Kidney capillary endothelial cell (primary cell): ENCODE measurements around the gene VSTM2B.

ENCODE experiments used
- DNase-seq: peaks from one replicate; pipeline ENCODE4 v3.0.0-alpha.2; 2018; ENCODE audit warnings: low spot score

Gene VSTM2B

DNA sequence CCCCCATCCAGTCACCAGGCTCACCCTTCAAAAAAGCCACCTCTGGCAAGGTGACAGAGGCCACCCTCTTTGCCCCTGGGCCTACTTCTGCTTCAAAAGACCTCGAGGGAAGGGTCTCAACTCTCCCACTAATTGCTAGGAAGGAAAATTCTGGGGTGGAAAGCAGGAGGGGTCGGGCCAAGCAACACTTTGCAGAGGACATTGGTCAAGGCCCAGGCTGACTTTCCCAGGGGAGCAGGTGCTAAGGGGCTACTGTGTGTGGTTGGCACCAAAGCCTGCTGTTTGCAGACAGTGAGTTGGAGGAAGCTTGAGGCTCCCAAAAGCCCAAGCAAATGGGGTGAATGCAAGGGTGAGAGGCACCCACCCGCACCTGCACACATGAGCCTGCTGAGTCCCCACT is 28.6 kb upstream of the VSTM2B start:
- DNase-seq: no peak

DNA sequence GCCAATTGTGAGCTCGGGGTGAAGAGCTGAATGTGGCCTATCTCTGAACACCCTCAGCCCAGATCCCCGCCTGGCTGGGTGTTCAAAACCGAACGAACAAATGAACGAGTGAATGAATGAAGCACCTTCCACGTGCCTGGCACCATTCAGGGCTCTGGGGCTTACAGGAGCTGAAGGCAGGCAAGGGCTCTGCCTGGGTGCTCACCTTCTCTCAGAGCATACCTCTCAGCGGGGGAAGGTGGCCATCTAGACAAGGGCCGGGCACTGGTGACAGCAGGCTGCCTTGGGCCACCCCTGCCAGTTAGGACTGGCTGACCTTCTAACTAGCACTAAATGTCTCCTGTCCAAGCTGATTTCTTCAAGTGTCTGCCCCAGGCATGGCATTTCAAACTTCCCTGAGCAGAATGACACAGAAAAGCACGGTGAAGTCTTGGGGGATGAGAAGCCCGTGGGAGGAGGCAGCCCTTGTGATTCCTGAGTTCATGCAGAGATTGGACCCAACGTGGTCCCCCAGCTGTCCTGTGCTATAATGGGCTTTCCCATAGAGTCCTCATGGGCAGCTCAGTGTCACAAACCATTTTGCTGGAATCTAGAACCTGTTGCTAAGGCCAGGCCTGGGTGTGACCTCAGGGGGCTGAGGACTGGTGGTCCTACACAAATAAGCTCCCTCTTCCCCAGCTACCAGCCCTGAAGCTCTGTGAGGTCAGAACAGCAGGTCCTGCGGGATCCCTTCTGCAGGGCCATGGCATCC is 27.9 kb upstream of the VSTM2B start:
- no peak for DNase-seq

DNA sequence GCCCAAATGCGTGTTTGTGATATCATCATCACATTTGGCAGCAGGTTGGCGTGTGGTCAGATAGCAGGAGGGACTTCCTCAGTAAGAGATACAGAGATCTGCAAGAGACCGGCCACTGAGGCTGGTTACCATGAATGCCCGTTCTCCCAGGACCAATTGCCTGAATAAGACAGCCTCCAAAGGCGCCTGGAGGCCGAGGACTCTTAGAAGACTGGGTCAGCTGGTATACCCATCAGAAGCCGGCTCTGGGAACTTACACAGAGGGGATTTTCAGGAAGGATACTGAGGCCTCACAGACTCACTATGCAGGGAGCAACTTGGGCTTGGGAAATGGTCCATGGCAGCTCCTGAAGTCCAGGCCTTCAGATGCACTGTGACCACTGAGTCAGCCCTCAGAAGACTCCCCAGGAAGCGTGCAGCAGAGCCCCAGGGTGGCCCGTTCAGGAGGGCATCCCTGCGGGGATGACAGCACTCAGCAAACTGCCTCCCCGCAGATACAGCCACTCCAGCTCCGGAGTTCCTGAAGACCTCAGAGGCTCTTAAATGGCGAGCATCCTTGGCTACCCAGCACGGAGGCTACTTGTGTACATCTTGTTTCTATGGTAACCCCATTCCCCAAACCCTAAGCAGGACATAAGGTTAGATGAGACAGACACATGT is 26.4 kb upstream of the VSTM2B start:
- DNase-seq: no peak

DNA sequence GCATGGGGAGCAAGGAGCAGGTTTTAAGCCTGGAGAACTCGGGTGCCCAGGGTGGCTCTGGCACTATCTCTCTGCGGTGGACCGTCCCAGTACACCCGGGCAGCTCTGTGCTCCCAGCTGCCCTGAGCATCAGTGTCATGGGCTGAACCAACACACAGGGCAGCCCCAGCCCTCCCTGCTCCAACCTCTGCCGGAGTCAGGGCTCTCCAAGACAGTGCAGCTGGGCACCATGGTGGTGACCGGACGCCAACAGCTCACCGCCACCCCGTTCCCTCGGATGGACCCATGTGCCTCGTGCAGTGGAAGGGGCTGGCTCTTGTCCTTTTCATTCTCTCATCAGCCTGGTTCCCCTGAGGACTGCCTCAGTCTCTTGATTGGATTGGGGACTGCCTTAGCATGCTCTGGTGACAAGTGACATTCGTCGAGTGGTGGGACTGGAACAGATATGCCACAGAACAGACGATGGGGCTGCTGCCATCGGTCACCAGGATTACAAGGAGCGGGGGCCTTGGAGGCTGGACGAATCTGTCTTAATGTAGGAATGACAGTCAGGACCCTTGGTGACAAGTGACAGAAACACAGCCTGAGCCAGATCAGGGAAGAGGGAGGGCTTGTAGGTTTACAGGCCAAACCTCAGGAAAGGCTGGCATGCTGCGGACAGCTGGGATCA is 25.7 kb upstream of the VSTM2B start:
- DNase-seq: no peak

GRCh38 chr19:29501816-29502580 is 23.8 kb upstream of the VSTM2B start:
- no peak for DNase-seq

- DNase-seq: no peak
Measured at GRCh38 chr19:29502581-29502850, 23.3 kb upstream of the VSTM2B start.

DNA sequence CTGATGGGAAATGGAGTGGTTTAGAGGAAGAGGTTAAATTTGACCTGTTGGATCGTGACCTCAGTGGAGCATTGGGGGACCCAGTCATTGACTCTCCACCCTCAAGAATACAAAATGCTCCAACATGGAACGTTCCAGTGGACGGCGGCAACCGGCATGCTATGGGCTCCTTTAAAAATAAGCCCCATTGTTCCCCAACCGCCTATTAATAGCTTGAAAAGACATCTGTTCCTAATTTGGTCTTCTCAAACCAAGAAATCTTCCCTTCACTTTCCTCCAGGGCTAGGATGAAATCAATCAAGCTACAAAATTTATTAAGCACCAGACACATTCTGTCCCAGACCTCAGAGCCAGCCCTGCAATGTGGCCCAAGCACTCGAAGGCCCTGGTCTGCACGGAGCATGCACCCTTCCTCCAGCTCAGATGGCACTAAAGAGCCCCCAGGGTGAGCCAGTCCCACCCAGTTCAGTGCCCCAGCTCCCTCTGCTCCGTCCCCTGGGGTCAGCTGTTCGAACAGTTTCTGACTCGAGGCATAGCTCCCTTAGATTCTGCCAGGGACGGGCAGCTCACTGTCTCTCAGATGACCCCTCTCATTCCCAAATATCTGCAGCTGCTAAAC is 22.5 kb upstream of the VSTM2B start:
- no peak for DNase-seq

DNA sequence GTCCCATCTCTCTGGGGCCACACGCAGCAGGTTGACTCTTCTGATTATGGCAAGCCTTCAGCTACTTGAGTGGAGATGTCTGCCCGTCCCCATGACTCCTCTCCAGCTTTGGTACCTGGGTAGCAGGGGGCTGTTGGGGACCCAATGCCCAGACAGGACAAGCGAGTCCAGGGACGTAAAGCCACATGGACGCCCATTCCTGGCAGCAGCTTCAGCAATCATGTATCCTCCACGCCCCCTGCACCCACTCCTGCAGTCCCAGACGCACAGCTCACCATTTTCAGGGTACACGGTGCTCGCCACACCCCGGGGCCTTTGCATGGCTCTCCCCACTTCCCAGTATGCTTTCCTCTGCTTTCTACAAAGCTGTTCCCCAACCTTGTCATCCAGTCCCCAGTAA is 22.0 kb upstream of the VSTM2B start:
- DNase-seq: no peak

GRCh38 chr19:29504454-29504853 is 21.3 kb upstream of the VSTM2B start:
- DNase-seq: no peak

GRCh38 chr19:29505097-29505824 is 20.5 kb upstream of the VSTM2B start:
- DNase-seq: no peak

DNA sequence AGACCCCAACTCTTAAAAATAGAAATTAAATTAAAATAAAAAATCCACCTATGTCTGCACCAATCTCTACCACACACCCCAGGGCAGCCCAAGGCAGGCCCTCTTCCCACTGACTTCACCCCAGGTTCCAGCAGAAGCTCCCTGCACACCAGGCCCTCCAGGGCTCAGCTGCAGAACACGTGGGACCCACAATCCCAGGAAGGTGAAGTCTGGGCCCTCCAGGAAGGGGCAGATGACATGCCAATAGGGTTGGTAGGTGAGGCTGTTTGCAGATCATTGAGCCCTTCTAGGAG is 19.2 kb upstream of the VSTM2B start:
- no peak for DNase-seq

GRCh38 chr19:29507081-29507860 is 18.5 kb upstream of the VSTM2B start:
- no peak for DNase-seq

GRCh38 chr19:29508181-29508580 is 17.6 kb upstream of the VSTM2B start:
- no peak for DNase-seq

- DNase-seq: no peak
Measured at GRCh38 chr19:29509456-29509855, 16.3 kb upstream of the VSTM2B start.

- DNase-seq: no peak
Measured at GRCh38 chr19:29510701-29511265, 15.0 kb upstream of the VSTM2B start.

GRCh38 chr19:29511768-29512167 is 14.0 kb upstream of the VSTM2B start:
- no peak for DNase-seq

DNA sequence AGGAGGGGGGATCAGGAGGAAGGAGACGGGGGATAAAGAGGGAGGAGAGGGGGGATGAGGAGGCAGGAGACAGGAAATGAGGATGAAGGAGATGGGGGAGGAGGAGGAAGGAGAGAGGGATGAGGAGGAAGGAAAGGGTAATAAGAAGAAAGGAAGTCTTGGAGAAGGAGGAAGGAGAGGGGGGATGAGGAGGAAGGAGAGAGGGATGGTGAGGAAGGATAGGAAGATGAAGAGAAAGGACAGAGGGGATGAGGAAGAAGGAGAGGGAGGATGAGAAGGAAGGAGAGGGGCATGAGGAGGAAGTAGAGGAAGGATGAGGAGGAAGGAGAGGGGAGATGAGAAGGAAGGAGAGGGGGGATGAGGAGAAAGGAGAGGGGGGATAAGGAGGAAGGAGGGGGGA is 13.0 kb upstream of the VSTM2B start:
- DNase-seq: no peak

GRCh38 chr19:29514525-29515232 is 11.1 kb upstream of the VSTM2B start:
- no peak for DNase-seq

- DNase-seq: no peak
Measured at GRCh38 chr19:29515233-29515619, 10.6 kb upstream of the VSTM2B start.

DNA sequence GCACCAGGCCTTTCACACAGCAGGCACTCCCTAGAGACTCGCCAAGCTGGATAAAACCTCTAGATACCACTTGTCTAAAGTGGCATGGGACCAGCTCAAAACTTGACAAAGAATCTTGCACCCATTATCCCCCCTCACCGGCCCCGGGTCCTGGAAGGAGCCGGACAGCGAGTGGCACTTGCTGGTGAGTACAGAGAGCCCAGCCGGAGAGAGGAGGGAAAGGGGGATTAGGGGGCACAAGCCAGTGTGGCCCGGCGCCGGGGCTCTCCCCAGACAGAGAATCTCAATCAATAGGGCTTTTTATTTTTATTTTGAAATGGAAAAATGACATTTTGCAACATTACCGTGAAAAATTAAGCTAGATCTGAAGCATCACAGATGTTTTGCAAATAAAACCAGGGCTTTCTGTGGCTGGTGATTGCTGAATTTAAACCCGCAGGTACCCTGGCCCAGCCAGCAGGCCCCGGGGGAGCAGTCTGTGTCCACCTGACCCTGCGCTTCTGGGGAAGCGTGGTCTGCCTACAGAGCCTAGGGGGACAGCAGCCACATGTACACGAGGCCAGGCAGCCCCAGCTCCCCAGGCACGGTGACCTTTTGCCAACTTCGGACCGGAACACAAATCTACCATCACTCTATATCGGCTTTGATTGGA is 10.0 kb upstream of the VSTM2B start:
- no peak for DNase-seq
